SK-N-DZ (cell line): ENCODE measurements around the gene GUK1. TPM values are rescaled to one million over a fixed set of nuclear protein-coding genes. Genes with fewer than 3 reads are reported as not detected.

ENCODE experiments used
- DNase-seq: peaks from one replicate; pipeline ENCODE4 v3.0.0-alpha.2; 2015; ENCODE audit warnings: low spot score
- polyA plus RNA-seq, 2 experiments: library from polyadenylated mRNA; depleted of rRNA; stranded (reverse); fragments of >200 nt; gene quantifications; 2 replicates each; pipeline ENCODE4 v1.2.3, GENCODE V29; 2014

Gene GUK1
- 160 and 194 TPM in 2 replicates for polyA plus RNA-seq (2014; cell fraction: cytosol; rRNA removed)
- 247 and 273 TPM in 2 replicates for polyA plus RNA-seq (2014; cell fraction: nucleus; rRNA removed)

GRCh38 chr1:228139931-228140723 is at the start of gene GUK1:
Gene GUK1 (plus strand): TSS chr1:228140279. CDS start chr1:228140303, 24 bp downstream.
- peak; percentile 99 for DNase-seq

- no peak for DNase-seq
Observed at GRCh38 chr1:228090613-228091081, 49.4 kb upstream of the GUK1 start.

- DNase-seq = no peak
Observed at GRCh38 chr1:228091084-228091483, 49.0 kb upstream of the GUK1 start.

DNA sequence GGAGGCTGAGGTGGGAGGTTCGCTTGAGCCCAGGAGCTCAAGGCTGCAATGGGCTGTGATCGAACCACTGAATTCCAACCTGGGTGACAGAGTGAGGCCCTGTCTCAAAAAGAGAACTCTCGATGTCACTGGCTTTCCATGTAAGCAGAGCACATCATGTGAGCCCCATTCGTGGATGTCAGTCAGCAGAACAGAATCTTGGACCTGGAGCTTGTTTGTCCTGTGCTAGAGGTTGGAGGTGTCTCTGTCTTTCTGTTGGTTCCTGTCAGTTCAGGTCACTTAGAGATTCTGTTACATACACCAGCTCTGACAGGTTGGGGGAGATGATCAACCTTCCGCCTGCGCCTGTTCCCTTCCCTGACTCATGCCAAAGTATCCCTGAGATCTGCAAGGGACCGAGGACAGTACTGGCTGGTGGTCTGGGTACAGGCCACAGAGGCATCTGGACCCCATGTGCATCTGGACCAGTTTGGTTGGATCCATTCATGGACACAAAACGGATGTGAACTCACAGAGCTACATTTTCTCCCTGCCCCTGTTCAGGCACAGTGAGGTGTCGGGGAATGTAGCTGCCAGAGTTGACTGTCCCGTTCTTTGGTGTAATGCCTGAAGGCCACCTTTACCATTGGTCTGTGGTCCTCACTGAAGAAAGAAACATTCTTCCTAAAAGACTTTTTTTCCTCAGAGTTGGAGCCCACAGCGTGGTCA is 47.6 kb upstream of the GUK1 start:
- no peak for DNase-seq

DNA sequence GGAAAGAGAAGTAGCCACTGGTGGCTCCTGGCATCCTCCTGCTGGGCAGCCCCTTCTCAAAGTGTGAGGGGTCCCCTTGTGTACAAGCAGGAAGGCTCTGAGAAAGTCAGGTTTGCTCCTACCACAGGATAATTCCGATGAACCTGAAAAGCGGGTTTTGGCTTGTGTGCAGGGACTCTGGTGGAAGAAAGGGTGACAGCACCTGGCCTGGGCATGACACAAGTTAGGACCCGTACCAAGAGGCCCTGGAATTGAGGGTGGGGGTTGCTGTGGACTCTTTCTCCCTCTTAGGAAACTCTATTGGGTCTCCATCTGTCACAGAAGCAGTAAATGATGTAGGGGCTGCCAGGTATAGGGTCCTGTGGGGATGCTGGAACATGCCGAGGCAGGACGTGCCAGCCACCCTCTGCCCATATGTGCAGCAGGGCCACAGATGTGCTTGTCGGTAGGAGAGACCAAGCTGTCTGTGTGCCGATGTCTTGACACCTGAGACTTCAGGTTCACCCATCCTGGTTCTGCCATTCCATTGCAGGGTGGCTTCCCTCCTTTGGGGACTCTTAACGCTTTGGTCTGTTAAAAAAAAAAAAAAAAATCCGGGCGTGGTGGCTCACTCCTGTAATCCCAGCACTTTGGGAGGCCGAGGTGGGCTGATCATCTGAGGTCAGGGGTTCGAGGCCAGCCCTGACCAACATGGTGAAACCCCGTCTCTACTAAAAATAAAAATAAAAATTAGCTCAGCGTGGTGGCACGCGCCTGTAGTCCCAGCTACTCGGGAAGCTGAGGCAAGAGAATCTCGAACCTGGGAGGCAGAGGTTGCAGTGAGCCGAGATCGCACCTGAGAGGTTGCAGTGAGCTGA is 46.8 kb upstream of the GUK1 start:
- no peak for DNase-seq

DNA sequence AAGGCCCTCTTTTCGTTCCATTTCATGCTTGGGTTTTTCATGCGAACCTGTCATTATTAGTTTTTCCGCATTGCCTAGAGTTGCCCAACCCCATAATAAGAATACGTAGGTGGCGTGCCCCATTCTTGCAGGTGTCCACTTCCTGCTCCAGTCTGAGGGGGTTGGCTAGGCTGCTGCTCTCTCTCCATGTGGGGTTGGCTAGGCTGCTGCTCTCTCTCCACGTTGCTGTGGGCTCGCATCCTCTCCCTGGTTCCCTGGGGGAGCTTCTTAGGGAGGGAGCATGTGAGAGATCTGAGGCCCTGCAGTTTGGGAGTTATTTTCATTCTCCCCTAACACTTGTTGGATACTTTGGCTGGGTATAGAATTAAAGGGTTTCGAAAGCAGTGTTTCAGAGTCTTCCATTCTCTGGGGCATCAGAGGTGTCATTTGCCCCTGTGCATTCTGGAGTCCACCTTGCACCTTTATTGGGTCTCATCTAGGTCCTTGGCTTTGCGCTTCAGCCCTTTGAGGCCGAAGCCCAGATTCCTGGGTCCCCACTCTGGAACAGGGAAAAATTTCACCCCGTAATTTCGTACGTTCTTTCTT is 45.6 kb upstream of the GUK1 start:
- DNase-seq = no peak

- DNase-seq = no peak
Observed at GRCh38 chr1:228095161-228095560, 44.9 kb upstream of the GUK1 start.

DNA sequence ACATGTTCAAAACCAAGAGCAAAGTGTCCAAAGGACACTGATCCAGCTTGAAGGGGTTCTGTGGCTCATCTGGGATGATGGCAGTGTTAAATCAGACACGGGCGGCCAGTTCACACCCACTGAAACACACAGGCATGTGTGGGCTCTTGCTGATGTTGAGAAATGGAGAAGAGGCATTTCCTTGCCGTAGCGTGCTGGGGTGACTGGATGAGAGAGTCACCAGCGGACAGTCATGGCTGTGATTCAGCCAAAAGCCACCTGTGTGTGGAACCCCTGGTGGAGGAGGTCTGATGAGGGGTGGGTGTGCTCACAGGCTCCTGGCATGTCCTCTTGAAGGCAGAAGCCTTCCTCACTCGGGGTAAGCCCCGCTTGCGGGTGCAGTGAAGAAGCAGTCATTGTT is 44.1 kb upstream of the GUK1 start:
- DNase-seq = no peak

- no peak for DNase-seq
Observed at GRCh38 chr1:228096416-228097332, 43.4 kb upstream of the GUK1 start.

GRCh38 chr1:228097333-228098081 is 42.6 kb upstream of the GUK1 start:
- DNase-seq = no peak

- no peak for DNase-seq
Observed at GRCh38 chr1:228098323-228098931, 41.7 kb upstream of the GUK1 start.

GRCh38 chr1:228099331-228099732 is 40.7 kb upstream of the GUK1 start:
- DNase-seq = no peak

- no peak for DNase-seq
Observed at GRCh38 chr1:228100822-228101613, 39.1 kb upstream of the GUK1 start.

- DNase-seq = no peak
Observed at GRCh38 chr1:228101614-228101993, 38.5 kb upstream of the GUK1 start.

DNA sequence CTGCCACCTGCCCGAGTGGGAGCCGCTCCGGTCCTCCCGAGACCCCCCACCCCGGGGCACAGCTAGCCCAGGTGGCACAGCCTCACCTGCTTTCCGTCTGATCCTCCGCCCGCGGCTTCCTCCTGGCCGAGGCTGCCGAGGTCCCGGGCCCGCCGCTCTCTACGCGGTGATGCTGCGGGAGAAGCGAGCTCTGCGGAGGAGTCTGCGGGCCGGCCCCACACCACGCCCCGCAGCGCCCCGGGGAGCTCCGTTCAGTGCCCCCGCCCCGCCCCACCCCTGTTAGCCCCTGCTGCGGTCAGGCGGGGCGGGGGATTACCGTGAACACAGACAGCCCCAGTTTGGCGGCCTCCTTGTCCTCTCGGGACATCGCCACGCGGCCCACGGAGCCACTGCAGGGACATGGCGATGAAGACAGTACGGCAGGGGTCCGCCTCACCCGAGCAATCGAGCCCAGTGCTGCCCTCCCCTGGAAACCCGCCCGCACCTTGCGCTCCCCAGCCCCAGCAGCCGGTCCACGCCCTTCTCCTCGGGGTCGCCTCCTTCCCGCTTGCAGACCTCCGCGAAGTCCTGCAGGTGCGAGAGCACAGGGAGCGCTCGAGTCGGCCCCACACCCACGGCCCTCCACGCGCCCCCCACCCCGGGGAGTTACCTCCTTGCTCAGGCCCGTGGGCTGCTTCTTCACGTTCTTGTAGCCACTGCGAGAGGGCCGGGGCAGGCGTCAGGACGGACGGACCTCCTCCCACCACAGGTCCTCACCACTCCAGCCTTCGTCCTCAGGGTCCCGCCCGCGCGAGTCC is 37.9 kb upstream of the GUK1 start:
- peak; percentile 42 for DNase-seq

GRCh38 chr1:228102791-228103620 is 37.1 kb upstream of the GUK1 start, which contains the start of gene C1orf35:
Gene C1orf35 (minus strand): TSS chr1:228103325. CDS start chr1:228103227, 98 bp downstream.
- peak; percentile 90 for DNase-seq
